ENCODE results near the gene CPZ.

The CPZ gene

DNA sequence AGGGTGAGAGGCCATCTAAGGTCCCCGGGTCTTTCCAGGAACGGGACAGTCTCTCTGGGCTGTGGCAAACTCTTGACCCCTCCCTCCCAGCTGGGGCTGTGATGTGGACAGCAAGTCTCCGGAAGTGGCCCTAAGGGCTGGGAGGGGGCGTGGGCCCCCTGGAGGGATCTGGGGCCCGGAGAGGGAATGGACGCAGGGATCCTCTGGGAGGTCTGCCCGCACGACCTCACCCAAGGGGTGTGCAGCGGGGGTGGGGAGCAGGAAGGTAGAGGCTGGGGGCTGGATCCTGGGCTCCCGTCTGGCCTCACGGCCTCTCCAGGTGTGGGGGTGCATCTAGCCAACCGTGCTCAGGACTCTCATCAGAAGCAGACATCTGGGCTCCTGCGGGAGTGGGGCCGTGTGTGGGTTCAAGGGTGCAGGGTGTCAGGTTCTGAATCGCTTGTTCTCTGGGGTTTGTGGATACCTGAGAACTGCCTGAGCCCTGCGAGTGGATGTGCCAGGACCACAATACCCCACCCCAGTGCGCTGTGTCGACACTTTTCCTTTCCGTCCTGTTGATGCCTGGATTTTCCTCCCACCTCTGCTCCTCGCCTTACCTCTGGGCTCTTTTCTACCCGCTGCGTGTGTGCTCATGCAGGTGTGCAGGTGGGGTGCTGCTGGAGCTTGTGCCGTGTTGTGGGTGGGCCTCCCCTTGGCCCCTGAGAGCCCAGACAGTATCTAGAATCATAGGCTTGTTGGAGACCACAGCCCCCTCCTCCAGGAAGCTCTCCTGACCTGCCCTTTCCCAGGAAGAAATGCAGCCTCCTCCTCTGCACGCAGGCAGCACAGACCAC lies 915 bp downstream of the CPZ start:
- Histone ChIP-seq H2AFZ (ENCODE audit: low read length) (no peak overlapping the region), H3K9me2 (replicated peaks; ENCODE audit: insufficient read depth, low read length) (no peaks in the 10 kb centered on the region), H3K79me2 (ENCODE audit: low read length) (no peaks in the 10 kb centered on the region), H3K4me1 (ENCODE audit: low read length) (no peaks in the 10 kb centered on the region), H3K27me3 (replicated peaks; ENCODE audit: insufficient read depth, low read length) (peaks cover 94% of the 10 kb centered on the region), H3F3A (ENCODE audit: insufficient read depth, low read length) (no peaks in the 10 kb centered on the region), H3K9ac (ENCODE audit: low read length) (no peak overlapping the region), H3K4me2 (ENCODE audit: low read depth, low read length) (no peak overlapping the region), H3K9me3 (replicated peaks; ENCODE audit: insufficient read depth, low read length) (no peaks in the 10 kb centered on the region), H3K27ac (ENCODE audit: low read length) (no peak overlapping the region), H3K36me3 (replicated peaks; ENCODE audit: insufficient read depth, low read length) (no peaks in the 10 kb centered on the region), H4K20me1 (ENCODE audit: insufficient read depth, low read length) (no peaks in the 10 kb centered on the region), H3K4me3 (ENCODE audit: low read length) (no peak overlapping the region)
- no peak for DNase-seq
- TF ChIP-seq EZH2 (optimal IDR thresholded peaks at IDR 0.05; ENCODE audit: low read depth, low read length), result no peak
- TF ChIP-seq EZH2phosphoT487 (IDR thresholded peaks at IDR 0.05; ENCODE audit: low read length), result no peak
- TF ChIP-seq, protein P1, sequence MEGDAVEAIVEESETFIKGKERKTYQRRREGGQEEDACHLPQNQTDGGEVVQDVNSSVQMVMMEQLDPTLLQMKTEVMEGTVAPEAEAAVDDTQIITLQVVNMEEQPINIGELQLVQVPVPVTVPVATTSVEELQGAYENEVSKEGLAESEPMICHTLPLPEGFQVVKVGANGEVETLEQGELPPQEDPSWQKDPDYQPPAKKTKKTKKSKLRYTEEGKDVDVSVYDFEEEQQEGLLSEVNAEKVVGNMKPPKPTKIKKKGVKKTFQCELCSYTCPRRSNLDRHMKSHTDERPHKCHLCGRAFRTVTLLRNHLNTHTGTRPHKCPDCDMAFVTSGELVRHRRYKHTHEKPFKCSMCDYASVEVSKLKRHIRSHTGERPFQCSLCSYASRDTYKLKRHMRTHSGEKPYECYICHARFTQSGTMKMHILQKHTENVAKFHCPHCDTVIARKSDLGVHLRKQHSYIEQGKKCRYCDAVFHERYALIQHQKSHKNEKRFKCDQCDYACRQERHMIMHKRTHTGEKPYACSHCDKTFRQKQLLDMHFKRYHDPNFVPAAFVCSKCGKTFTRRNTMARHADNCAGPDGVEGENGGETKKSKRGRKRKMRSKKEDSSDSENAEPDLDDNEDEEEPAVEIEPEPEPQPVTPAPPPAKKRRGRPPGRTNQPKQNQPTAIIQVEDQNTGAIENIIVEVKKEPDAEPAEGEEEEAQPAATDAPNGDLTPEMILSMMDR (IDR thresholded peaks at IDR 0.05; ENCODE audit: low read length), result no peak

DNA sequence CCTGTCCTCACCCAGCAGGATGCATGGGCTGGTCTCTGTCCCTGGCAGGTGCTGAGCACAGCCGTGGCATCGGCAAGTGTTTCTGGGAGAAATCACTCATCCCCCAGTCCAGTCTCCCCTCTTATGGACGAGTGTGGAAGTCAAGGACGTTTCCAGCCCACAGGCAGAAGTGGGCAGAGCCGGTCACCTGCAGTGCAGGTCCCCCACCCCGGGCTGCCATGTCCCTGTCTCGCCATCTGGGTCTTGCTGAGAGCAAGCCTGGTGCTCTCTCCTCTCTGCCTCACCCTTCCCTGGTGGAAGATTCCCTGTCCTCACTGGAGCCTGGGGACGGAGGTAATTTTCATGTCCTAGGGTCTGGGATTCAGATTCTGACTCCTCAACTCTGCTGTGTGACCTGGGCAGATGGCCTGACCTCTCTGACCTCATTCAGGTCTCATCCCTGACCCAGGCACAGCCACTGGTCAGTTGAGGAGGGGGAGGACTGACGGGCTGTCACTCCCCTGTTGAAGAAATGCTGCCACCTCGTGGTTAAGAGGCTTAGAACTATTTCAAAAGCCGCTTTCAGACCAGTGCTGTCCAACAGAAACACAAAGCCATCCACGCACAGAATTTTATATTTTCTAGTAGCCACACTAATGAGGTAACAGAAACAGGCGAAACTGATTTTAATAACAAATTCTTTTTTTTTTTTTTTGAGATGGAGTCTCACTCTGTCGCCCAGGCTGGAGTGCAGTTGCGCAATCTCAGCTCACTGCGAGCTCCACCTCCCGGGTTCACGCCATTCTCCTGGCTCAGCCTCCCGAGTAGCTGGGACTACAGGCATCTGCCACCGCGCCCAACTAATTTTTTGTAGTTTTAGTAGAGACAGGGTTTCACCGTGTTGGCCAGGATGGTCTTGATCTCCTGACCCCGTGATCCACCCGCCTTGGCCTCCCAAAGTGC lies 1.8 kb downstream of the CPZ start:
- no peak for TF ChIP-seq EZH2 (optimal IDR thresholded peaks at IDR 0.05; ENCODE audit: low read depth, low read length)
- TF ChIP-seq, protein P1 (IDR thresholded peaks at IDR 0.05; ENCODE audit: low read length), result peak; percentile 72
- no peak for TF ChIP-seq EZH2phosphoT487 (IDR thresholded peaks at IDR 0.05; ENCODE audit: low read length)
- Histone ChIP-seq H3K9me3 (replicated peaks; ENCODE audit: insufficient read depth, low read length) (no peaks in the 10 kb centered on the region), H3K27me3 (replicated peaks; ENCODE audit: insufficient read depth, low read length) (peaks cover 94% of the 10 kb centered on the region), H3K79me2 (ENCODE audit: low read length) (no peaks in the 10 kb centered on the region), H2AFZ (ENCODE audit: low read length) (no peak overlapping the region), H3K4me2 (ENCODE audit: low read depth, low read length) (no peak overlapping the region), H3K9ac (ENCODE audit: low read length) (no peak overlapping the region), H3K4me3 (ENCODE audit: low read length) (no peak overlapping the region), H3F3A (ENCODE audit: insufficient read depth, low read length) (no peaks in the 10 kb centered on the region), H3K4me1 (ENCODE audit: low read length) (no peaks in the 10 kb centered on the region), H3K9me2 (replicated peaks; ENCODE audit: insufficient read depth, low read length) (no peaks in the 10 kb centered on the region), H4K20me1 (ENCODE audit: insufficient read depth, low read length) (no peaks in the 10 kb centered on the region), H3K27ac (ENCODE audit: low read length) (no peak overlapping the region), H3K36me3 (replicated peaks; ENCODE audit: insufficient read depth, low read length) (no peaks in the 10 kb centered on the region)
- peak; percentile 63 for DNase-seq

DNA sequence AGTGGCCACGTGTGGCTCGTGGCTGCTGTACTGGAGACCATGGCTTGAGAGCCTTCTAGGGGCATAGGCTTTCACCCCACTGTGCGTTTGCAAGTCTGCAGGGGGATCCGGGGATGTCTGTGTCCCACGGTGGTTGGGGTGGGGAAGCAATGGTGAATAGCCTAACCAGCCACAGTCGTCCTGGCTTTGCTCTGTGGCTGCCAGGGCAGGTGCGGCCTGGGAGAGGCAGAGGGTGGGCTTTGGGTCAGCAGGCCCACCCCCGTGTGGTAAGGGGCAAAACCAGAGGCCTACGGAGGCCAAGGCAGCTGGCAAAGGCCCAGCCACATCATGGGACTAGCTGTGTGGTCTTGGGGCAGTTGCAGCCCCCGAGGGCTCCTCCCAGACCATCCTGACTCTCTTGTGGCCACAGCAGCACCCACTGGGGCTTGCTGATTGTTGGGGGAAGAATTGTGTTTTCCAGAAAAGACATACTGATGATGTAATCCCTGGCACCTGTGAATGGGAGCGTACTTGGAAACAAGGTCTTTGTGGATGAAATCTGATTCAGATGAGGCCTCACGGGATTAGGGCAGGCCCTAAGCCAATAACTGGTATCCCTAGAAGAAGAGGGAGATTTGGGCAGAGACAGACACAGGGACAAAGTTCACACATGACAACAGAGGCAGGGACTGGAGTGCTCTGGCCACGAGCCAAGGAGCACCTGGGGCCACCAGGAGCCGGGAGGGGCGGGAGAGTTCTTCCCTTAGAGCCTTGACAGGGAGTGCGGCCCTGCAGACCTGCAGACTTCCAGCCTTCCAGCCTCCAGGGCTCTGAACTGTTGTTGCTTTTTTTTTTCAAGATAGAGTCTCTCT lies 2.9 kb downstream of the CPZ start:
- H3K9ac ChIP-seq (ENCODE audit: low read length), result no peak overlapping the region
- H3K27me3 ChIP-seq (replicated peaks; ENCODE audit: insufficient read depth, low read length), result peaks cover 93% of the 10 kb centered on the region
- H3K79me2 ChIP-seq (ENCODE audit: low read length), result no peaks in the 10 kb centered on the region
- no peak for TF ChIP-seq EZH2 (optimal IDR thresholded peaks at IDR 0.05; ENCODE audit: low read depth, low read length)
- TF ChIP-seq, protein P1 (IDR thresholded peaks at IDR 0.05; ENCODE audit: low read length), result no peak
- no peak for TF ChIP-seq EZH2phosphoT487 (IDR thresholded peaks at IDR 0.05; ENCODE audit: low read length)
- no peak overlapping the region for H3K27ac ChIP-seq (ENCODE audit: low read length)
- no peak overlapping the region for H3K4me2 ChIP-seq (ENCODE audit: low read depth, low read length)
- H3F3A ChIP-seq (ENCODE audit: insufficient read depth, low read length), result no peaks in the 10 kb centered on the region
- H4K20me1 ChIP-seq (ENCODE audit: insufficient read depth, low read length), result no peaks in the 10 kb centered on the region
- DNase-seq, result no peak
- no peak overlapping the region for H3K4me3 ChIP-seq (ENCODE audit: low read length)
- H3K9me3 ChIP-seq (replicated peaks; ENCODE audit: insufficient read depth, low read length), result no peaks in the 10 kb centered on the region
- no peaks in the 10 kb centered on the region for H3K36me3 ChIP-seq (replicated peaks; ENCODE audit: insufficient read depth, low read length)
- H3K4me1 ChIP-seq (ENCODE audit: low read length), result no peaks in the 10 kb centered on the region
- no peaks in the 10 kb centered on the region for H3K9me2 ChIP-seq (replicated peaks; ENCODE audit: insufficient read depth, low read length)
- H2AFZ ChIP-seq (ENCODE audit: low read length), result no peak overlapping the region
